Urinary bladder (tissue), 4 donors: Measurements from ENCODE around the gene SIRPB1. TPM values are rescaled to one million over a fixed set of nuclear protein-coding genes. Genes with fewer than 3 reads are reported as not detected.
"Not testable (repeated sequence)": the region's sequence is repeated elsewhere in the genome, so short reads cannot be mapped to it uniquely, and the experiment has no call there.

Experiments used
- DNase-seq: peaks from one replicate; pipeline ENCODE4 v3.0.0-alpha.2; 2015; ENCODE audit errors: extremely low spot score
- H3K27ac ChIP-seq: one replicate; pipeline ENCODE4 v1.5.1; 2013; ENCODE audit warnings: low read depth, mild to moderate bottlenecking, moderate library complexity
- H3K36me3 ChIP-seq: one replicate; pipeline ENCODE4 v1.6.1; 2013; ENCODE audit warnings: mild to moderate bottlenecking, moderate library complexity; ENCODE audit not compliant: insufficient read depth
- H3K4me1 ChIP-seq: one replicate; pipeline ENCODE4 v1.6.1; 2013; ENCODE audit warnings: mild to moderate bottlenecking, moderate library complexity; ENCODE audit not compliant: insufficient read depth
- H3K4me3 ChIP-seq: one replicate; pipeline ENCODE4 v1.5.1; 2013; ENCODE audit warnings: low read depth, low read length
- WGBS: extraction: QIAGEN DNeasy Blood & Tissue Kit; methylation state at CpG from one replicate; pipeline ENCODE4 v1.1.7; 2013; 5-methylcytosine and 5-hydroxymethylcytosine counted together
- polyA plus RNA-seq: library from polyadenylated mRNA; stranded (reverse); fragments of 200-250 nt; gene quantifications from one replicate; pipeline ENCODE4 v1.2.3, GENCODE V29; 2013
- total RNA-seq: library from RNA; depleted of rRNA; stranded (reverse); fragments of >200 nt; gene quantifications from one replicate; pipeline ENCODE4 v1.2.3, GENCODE V29; 2014
- donor health status: healthy with polysubstance abuse.
- donor health status: healthy.

Gene SIRPB1
- total and polyA plus RNA-seq, 2 donors: 0.26 to 0.38 TPM

GRCh38 chr20:1630186-1630585 is 10.4 kb upstream of the SIRPB1 start:
- 89% methylated on average over 5 of the region's 5 CpGs for WGBS
- H3K4me3 ChIP-seq: no peak overlapping the region
- H3K36me3 ChIP-seq: no peaks in the 10 kb centered on the region
- no peak for DNase-seq
- no peaks in the 10 kb centered on the region for H3K4me1 ChIP-seq
- no peak overlapping the region for H3K27ac ChIP-seq

GRCh38 chr20:1629321-1629720 is 9.5 kb upstream of the SIRPB1 start:
- DNase-seq: no peak
- Histone ChIP-seq H3K27ac (no peak overlapping the region), H3K36me3 (no peaks in the 10 kb centered on the region), H3K4me3 (no peak overlapping the region), H3K4me1 (no peaks in the 10 kb centered on the region)
- WGBS: 65% methylated on average over 5 of the region's 5 CpGs

DNA sequence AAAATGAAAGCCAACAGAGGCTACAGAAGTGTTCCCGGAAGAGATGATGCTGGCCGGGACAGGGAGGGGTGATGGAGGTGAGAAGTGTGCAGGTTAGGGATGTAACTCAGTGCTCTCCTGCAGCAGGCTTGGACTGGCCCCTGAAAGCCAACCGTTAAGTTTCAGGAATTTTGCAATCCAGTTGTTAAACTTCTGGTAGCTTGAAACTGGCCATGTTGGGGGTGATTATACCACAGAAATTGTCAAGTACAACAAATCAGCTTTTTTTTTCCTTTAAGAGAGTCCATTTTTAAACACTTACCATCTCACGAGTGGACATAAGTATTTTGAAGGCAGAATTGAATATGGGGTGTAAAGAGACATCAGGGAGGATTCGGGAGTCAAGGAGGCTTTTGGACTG is 8.8 kb upstream of the SIRPB1 start:
- 75% methylated on average over 5 of the region's 5 CpGs for WGBS
- no peak for DNase-seq
- Histone ChIP-seq H3K4me3 (no peak overlapping the region), H3K27ac (no peak overlapping the region), H3K36me3 (no peaks in the 10 kb centered on the region), H3K4me1 (no peaks in the 10 kb centered on the region)

- Histone ChIP-seq H3K4me3 (no peak overlapping the region), H3K4me1 (no peaks in the 10 kb centered on the region), H3K36me3 (no peaks in the 10 kb centered on the region), H3K27ac (no peak overlapping the region)
- no peak for DNase-seq
- 76% methylated on average over 2 of the region's 2 CpGs for WGBS
These were observed 7.4 kb upstream of the SIRPB1 start for GRCh38 chr20:1627200-1627550.

DNA sequence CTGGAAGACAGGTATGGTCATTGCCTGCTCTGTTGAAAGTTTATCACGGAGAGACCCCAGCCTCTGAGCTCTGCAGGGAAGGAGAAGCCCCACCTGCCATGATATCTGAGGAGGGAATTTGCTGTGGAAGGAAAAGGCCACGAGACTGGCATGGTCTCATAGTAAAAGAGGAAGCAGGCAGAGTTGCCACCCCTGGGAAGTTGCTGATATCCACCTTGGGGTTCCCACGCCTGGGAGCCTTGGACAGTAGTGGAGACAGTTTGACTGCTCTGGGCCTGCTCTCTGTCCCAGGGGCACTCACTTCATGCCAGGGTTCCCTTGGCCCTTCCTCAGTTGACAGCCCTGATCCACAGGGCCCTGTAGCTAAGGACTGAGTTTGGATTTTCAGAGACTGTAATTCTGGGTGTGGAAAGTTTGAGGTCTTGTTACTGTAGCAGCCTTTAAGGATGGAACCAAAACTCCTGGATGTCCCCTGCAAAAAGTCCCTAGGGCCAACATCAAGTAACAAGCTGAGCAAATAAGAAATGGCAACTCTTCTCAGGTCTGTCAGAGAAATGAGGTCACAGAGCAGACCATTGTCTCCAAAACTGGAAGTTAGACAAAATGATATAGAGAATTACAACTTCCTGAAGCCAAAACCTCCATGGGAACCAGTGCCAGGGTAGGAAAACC is 6.9 kb upstream of the SIRPB1 start:
- Histone ChIP-seq H3K27ac (no peak overlapping the region), H3K36me3 (no peaks in the 10 kb centered on the region), H3K4me1 (no peaks in the 10 kb centered on the region), H3K4me3 (no peak overlapping the region)
- 72% methylated on average over 3 of the region's 3 CpGs for WGBS
- DNase-seq: no peak

- no peak for DNase-seq
- H3K36me3 ChIP-seq: no peaks in the 10 kb centered on the region
- whole genome bisulfite sequencing: 52% methylated on average over 2 of the region's 2 CpGs
- no peaks in the 10 kb centered on the region for H3K4me1 ChIP-seq
- H3K4me3 ChIP-seq: no peak overlapping the region
- H3K27ac ChIP-seq: no peak overlapping the region
These were observed 5.4 kb upstream of the SIRPB1 start for GRCh38 chr20:1625083-1625690.

DNA sequence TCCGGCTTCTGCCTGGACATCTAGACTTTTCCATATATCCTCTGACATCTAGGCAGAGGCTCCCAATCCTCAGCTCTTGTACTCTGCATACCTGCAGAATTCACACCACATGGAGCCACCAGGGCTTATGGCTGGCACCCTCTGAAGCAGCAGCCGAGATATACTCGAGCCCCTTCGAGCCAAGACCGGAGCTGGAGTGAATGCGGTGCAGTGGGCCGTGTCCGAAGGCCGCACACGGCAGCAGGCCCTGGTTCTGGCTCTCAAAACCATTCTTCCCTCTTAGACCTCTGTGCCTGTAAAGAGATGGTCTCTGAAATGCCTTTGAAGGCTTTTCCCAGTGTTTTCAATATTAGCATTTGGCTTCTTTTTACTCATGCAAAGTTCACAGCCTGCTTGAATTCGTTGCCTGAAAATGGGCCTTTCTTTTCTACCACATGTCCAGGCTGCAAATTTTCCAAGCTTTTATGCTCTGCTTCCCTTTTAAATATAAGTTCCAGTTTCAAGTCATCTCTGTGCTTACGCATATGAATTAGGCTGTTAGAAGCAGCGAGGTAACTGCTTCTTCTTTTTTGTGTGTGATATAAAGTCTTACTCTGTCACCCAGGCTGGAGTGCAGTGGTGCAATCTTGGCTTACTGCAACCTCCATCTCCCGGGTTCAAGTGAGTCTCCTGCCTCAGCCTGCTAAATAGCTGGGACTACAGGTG is 3.8 kb upstream of the SIRPB1 start:
- 85% methylated on average over 14 of the region's 14 CpGs for WGBS
- Histone ChIP-seq H3K36me3 (no peaks in the 10 kb centered on the region), H3K4me1 (no peaks in the 10 kb centered on the region), H3K4me3 (no peak overlapping the region), H3K27ac (no peak overlapping the region)
- no peak for DNase-seq

GRCh38 chr20:1622450-1622849 is 2.6 kb upstream of the SIRPB1 start:
- no peaks in the 10 kb centered on the region for H3K36me3 ChIP-seq
- no peak overlapping the region for H3K27ac ChIP-seq
- H3K4me1 ChIP-seq: no peaks in the 10 kb centered on the region
- DNase-seq: no peak
- no peak overlapping the region for H3K4me3 ChIP-seq
- WGBS: 12% methylated on average over 1 of the region's 1 CpG

- Histone ChIP-seq H3K36me3 (no peaks in the 10 kb centered on the region), H3K4me3 (no peak overlapping the region), H3K27ac (no peak overlapping the region), H3K4me1 (no peaks in the 10 kb centered on the region)
- DNase-seq: no peak
- 70% methylated on average over 1 of the region's 1 CpG for WGBS
These were observed 1.5 kb upstream of the SIRPB1 start for GRCh38 chr20:1621316-1621715.

DNA sequence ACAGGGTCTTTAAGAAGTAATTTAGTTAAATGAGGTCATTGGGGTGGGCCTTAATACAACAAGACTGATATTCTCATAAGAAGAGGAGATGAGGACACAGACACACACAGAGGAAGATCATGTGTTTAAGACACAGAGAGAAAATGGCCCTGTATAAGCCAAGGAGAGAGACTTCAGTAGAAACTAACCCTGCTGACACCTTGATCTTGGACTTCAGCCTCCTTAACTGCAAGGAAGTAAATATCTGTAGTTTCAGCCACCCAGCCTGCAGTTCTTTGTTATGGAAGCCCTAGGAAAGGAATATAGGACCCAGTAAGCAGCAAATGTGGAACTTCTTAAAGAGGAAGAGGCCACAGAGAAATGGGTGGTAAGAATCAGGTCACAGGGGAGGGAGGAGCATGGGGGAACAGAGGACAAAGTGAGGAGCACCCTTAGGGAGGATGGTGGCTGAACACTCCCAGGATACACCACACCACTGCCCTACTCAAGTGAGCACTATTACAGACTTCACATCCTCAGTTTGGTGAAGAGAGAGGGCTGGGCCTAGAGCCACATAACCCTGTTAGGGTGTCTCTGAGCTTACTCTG is 762 bp downstream of the SIRPB1 start:
- no peak overlapping the region for H3K4me3 ChIP-seq
- H3K36me3 ChIP-seq: no peaks in the 10 kb centered on the region
- H3K27ac ChIP-seq: no peak overlapping the region
- H3K4me1 ChIP-seq: no peaks in the 10 kb centered on the region
- DNase-seq: no peak

GRCh38 chr20:1618479-1618878 is 1.3 kb downstream of the SIRPB1 start:
- H3K4me3 ChIP-seq: no peak overlapping the region
- H3K4me1 ChIP-seq: no peaks in the 10 kb centered on the region

GRCh38 chr20:1616858-1617434 is 2.9 kb downstream of the SIRPB1 start:
- no peaks in the 10 kb centered on the region for H3K36me3 ChIP-seq
- DNase-seq: no peak
- no peak overlapping the region for H3K4me3 ChIP-seq
- H3K27ac ChIP-seq: no peak overlapping the region
- H3K4me1 ChIP-seq: no peaks in the 10 kb centered on the region

More at GRCh38 chr20:1618479-1618878, 1.3 kb downstream of the SIRPB1 start:
- Histone ChIP-seq H3K36me3 (no peaks in the 10 kb centered on the region), H3K27ac (no peak overlapping the region)
- no peak for DNase-seq

DNA sequence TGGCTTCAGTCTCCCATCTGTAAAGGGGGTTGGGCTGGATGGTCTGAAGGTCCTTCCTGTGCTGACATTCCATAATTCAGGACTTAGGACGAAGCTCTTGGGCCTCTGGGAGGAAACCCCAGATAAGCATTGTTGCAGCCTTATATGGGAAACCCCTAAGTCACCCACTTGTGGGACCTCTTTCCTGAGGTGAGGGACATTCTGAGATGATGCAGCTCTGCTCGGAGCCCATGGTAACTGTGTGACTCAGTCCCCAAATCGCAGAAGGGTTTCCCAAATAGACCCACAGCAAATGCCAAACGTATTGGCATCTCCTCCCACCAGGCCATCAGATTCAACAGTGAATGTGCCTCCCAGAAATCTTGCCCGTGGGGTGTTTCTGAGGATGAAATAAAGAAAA is 9.4 kb downstream of the SIRPB1 start:
- H3K36me3 ChIP-seq, H3K4me1 ChIP-seq, DNase-seq, H3K4me3 ChIP-seq, H3K27ac ChIP-seq: not testable (repeated sequence)
- no CpG with 5 or more reads among the region's 5 CpGs for WGBS
